Naive thymus-derived CD8-positive, alpha-beta T cell (primary cell): ENCODE measurements around the gene NKX2-3. TPM values are rescaled to one million over a fixed set of nuclear protein-coding genes. Genes with fewer than 3 reads are reported as not detected.

ENCODE experiments used
- ATAC-seq, 2 donors: fragments of 150-1000 bp; cut with Tn5 transposase in 1 of 2; sonication (Bioruptor Pico), chemical (Tn5 transposase) in 1 of 2; 1 replicate in 1 of 2; 2 replicates in 1 of 2; pipeline ENCODE4 v1.10.0; 2021; ENCODE audit warnings: mild to moderate bottlenecking in 2 of 2, moderate library complexity in 2 of 2
- POLR2A ChIA-PET: fragments of 350-600 bp; sonication (Branson Sonifier 250); formaldehyde crosslinking; loops from one replicate; lab custom pipeline; 2021; ENCODE audit warnings: antibody characterized with exemption; lab: Charles Lee
- DNase-seq, 10 donors: peaks; one replicate each; pipeline versions ENCODE4 v3.0.0 to v3.0.0-alpha.2; 2020 to 2022
- H3K27ac Mint-ChIP-seq, 10 donors: one replicate each; pipeline ENCODE4 v1.8.0; 2020 to 2022; ENCODE audit warnings: mild to moderate bottlenecking in 10 of 10, mixed read lengths in 10 of 10, moderate library complexity in 4 of 10, inconsistent platforms in 1 of 10
- H3K27me3 Mint-ChIP-seq, 5 donors: one replicate each; pipeline ENCODE4 v1.8.0; 2021 to 2022; ENCODE audit warnings: mixed read lengths in 5 of 5
- H3K36me3 Mint-ChIP-seq, 3 donors: one replicate each; pipeline ENCODE4 v1.8.0; 2020 to 2022; ENCODE audit warnings: mixed read lengths in 3 of 3, mild to moderate bottlenecking in 2 of 3, inconsistent platforms in 1 of 3
- H3K4me1 Mint-ChIP-seq, 4 donors: one replicate each; pipeline ENCODE4 v1.8.0; 2021 to 2022; ENCODE audit warnings: mixed read lengths in 4 of 4
- H3K4me3 Mint-ChIP-seq, 10 donors: one replicate each; pipeline ENCODE4 v1.8.0; 2020 to 2022; ENCODE audit warnings: mild to moderate bottlenecking in 10 of 10, mixed read lengths in 10 of 10, moderate library complexity in 6 of 10, inconsistent platforms in 1 of 10
- H3K9me3 Mint-ChIP-seq, 9 donors: one replicate each; pipeline ENCODE4 v1.8.0; 2020 to 2022; ENCODE audit warnings: mixed read lengths in 9 of 9, mild to moderate bottlenecking in 3 of 9, inconsistent platforms in 1 of 9, moderate library complexity in 1 of 9
- polyA plus RNA-seq, 3 donors: library from polyadenylated mRNA; unstranded; fragments of 300-500 nt; fragmentation: Illumina TruSeq; gene quantifications; one replicate each; pipeline ENCODE4 v1.2.3, GENCODE V29; 2021
- total RNA-seq, 8 experiments: library from RNA in 2 of 8; stranded (reverse) in 2 of 8; gene quantifications; one replicate each; pipeline ENCODE4 v1.2.3 and lab custom pipeline; 2021 to 2026

NKX2-3 gene
- total and polyA plus RNA-seq, 5 experiments from 2014 or later: not detected

- Mint-ChIP-seq H3K4me1 (peaks cover 13 to 52% (median 49%) of the 10 kb centered on the region in 4 donors), H3K36me3 (peaks cover 0 to 7% (median 3%) of the 10 kb centered on the region in 3 donors)
- DNase-seq: no peak
Measured at GRCh38 chr10:99536338-99537085, 3.8 kb downstream of the NKX2-3 start.

GRCh38 chr10:99537086-99537988 is 4.6 kb downstream of the NKX2-3 start:
- Mint-ChIP-seq H3K27me3 (peaks cover 51 to 90% (median 61%) of the 10 kb centered on the region in 5 donors), H3K36me3 (peaks cover 0 to under 1% (median 0%) of the 10 kb centered on the region in 3 donors), H3K27ac (no peak overlapping the region), H3K4me1 (peaks cover 12 to 46% (median 42%) of the 10 kb centered on the region in 4 donors), H3K9me3 (peaks cover 0 to 7% (median 0%) of the 10 kb centered on the region in 9 donors), H3K4me3 (peak overlapping the region in 4 of 10 donors; percentile 24 to 63 (median 42))
- ATAC-seq (no peak), DNase-seq (no peak)
- POLR2A ChIA-PET: no interaction called here

More at GRCh38 chr10:99536338-99537085, 3.8 kb downstream of the NKX2-3 start:
- H3K27ac Mint-ChIP-seq: no peak overlapping the region
- POLR2A ChIA-PET: no interaction called here
- H3K4me3 Mint-ChIP-seq: peak overlapping the region; percentile 11 to 65 (median 47)
- ATAC-seq: no peak
- H3K9me3 Mint-ChIP-seq: peaks cover 0 to 7% (median 0%) of the 10 kb centered on the region in 9 donors
- peaks cover 56 to 94% (median 68%) of the 10 kb centered on the region in 5 donors for H3K27me3 Mint-ChIP-seq

GRCh38 chr10:99537989-99538917 is 5.5 kb downstream of the NKX2-3 start:
- Mint-ChIP-seq H3K4me3 (peak overlapping the region in 4 of 10 donors; percentile 18 to 55 (median 32)), H3K27me3 (peaks cover 53 to 89% (median 63%) of the 10 kb centered on the region in 5 donors), H3K4me1 (peaks cover 9 to 37% (median 33%) of the 10 kb centered on the region in 4 donors), H3K27ac (peak overlapping the region in 1 of 10 donors; percentile 31), H3K9me3 (peaks cover 0 to 6% (median 0%) of the 10 kb centered on the region in 9 donors), H3K36me3 (no peaks in the 10 kb centered on the region)
- ATAC-seq (no peak), DNase-seq (no peak)
- POLR2A ChIA-PET: no interaction called here

GRCh38 chr10:99539120-99539519 is 6.4 kb downstream of the NKX2-3 start:
- Mint-ChIP-seq H3K27ac (peak overlapping the region in 1 of 10 donors; percentile 56), H3K9me3 (peaks cover 0 to 5% (median 0%) of the 10 kb centered on the region in 9 donors), H3K27me3 (peaks cover 52 to 86% (median 63%) of the 10 kb centered on the region in 5 donors), H3K36me3 (no peaks in the 10 kb centered on the region), H3K4me3 (no peak overlapping the region), H3K4me1 (peaks cover 8 to 34% (median 28%) of the 10 kb centered on the region in 4 donors)
- ATAC-seq: no peak
- no peak for DNase-seq
- POLR2A ChIA-PET: no interaction called here

- Mint-ChIP-seq H3K4me3 (peak overlapping the region in 3 of 10 donors; percentile 19 to 62 (median 32)), H3K27ac (no peak overlapping the region), H3K36me3 (no peaks in the 10 kb centered on the region), H3K27me3 (peaks cover 49 to 86% (median 63%) of the 10 kb centered on the region in 5 donors), H3K9me3 (peaks cover 0 to 5% (median 0%) of the 10 kb centered on the region in 9 donors), H3K4me1 (peaks cover 3 to 27% (median 21%) of the 10 kb centered on the region in 4 donors)
- POLR2A ChIA-PET: no interaction called here
- ATAC-seq (no peak), DNase-seq (no peak)
Measured at GRCh38 chr10:99539820-99540219, 7.1 kb downstream of the NKX2-3 start.

GRCh38 chr10:99540306-99540656 is 7.5 kb downstream of the NKX2-3 start:
- Mint-ChIP-seq H3K4me1 (peaks cover 3 to 25% (median 20%) of the 10 kb centered on the region in 4 donors), H3K27ac (no peak overlapping the region), H3K9me3 (peaks cover 0 to 5% (median 0%) of the 10 kb centered on the region in 9 donors), H3K36me3 (no peaks in the 10 kb centered on the region), H3K27me3 (peaks cover 51 to 88% (median 66%) of the 10 kb centered on the region in 5 donors), H3K4me3 (peak overlapping the region in 5 of 10 donors; percentile 26 to 57 (median 34))
- DNase-seq (no peak), ATAC-seq (no peak)
- POLR2A ChIA-PET: no interaction called here

GRCh38 chr10:99540657-99541531 is 8.2 kb downstream of the NKX2-3 start:
- H3K27ac Mint-ChIP-seq: no peak overlapping the region
- ATAC-seq (no peak), DNase-seq (no peak)
- H3K4me1 Mint-ChIP-seq: peaks cover 3 to 22% (median 16%) of the 10 kb centered on the region in 4 donors
- H3K9me3 Mint-ChIP-seq: peaks cover 0 to 5% (median 0%) of the 10 kb centered on the region in 9 donors
- POLR2A ChIA-PET: no interaction called here
- H3K4me3 Mint-ChIP-seq: peak overlapping the region in 4 of 10 donors; percentile 7 to 57 (median 38)
- H3K36me3 Mint-ChIP-seq: no peaks in the 10 kb centered on the region
- peaks cover 55 to 92% (median 70%) of the 10 kb centered on the region in 5 donors for H3K27me3 Mint-ChIP-seq

- DNase-seq (no peak), ATAC-seq (no peak)
- Mint-ChIP-seq H3K4me3 (no peak overlapping the region), H3K27me3 (peaks cover 39 to 83% (median 57%) of the 10 kb centered on the region in 5 donors), H3K27ac (no peak overlapping the region), H3K9me3 (peaks cover 0 to 2% (median 0%) of the 10 kb centered on the region in 9 donors), H3K4me1 (peaks cover 0 to 9% (median 3%) of the 10 kb centered on the region in 4 donors), H3K36me3 (no peaks in the 10 kb centered on the region)
- POLR2A ChIA-PET: no interaction called here
Measured at GRCh38 chr10:99544322-99544721, 11.6 kb downstream of the NKX2-3 start.

GRCh38 chr10:99548041-99548530 is 15.3 kb downstream of the NKX2-3 start:
- DNase-seq (no peak), ATAC-seq (no peak)
- Mint-ChIP-seq H3K27me3 (peaks cover 28 to 64% (median 44%) of the 10 kb centered on the region in 5 donors), H3K36me3 (no peaks in the 10 kb centered on the region), H3K4me3 (no peak overlapping the region), H3K4me1 (no peaks in the 10 kb centered on the region), H3K27ac (no peak overlapping the region), H3K9me3 (no peaks in the 10 kb centered on the region)
- POLR2A ChIA-PET: no interaction called here

- Mint-ChIP-seq H3K9me3 (no peaks in the 10 kb centered on the region), H3K4me3 (no peak overlapping the region), H3K36me3 (no peaks in the 10 kb centered on the region), H3K4me1 (peaks cover 0 to 4% (median 0%) of the 10 kb centered on the region in 4 donors), H3K27me3 (peaks cover 28 to 60% (median 43%) of the 10 kb centered on the region in 5 donors), H3K27ac (no peak overlapping the region)
- POLR2A ChIA-PET: no interaction called here
- DNase-seq (no peak), ATAC-seq (no peak)
Measured at GRCh38 chr10:99551158-99551557, 18.4 kb downstream of the NKX2-3 start.

- POLR2A ChIA-PET: no interaction called here
- Mint-ChIP-seq H3K27me3 (peaks cover 28 to 55% (median 40%) of the 10 kb centered on the region in 5 donors), H3K4me1 (peaks cover 0 to 5% (median 0%) of the 10 kb centered on the region in 4 donors), H3K9me3 (no peaks in the 10 kb centered on the region), H3K27ac (no peak overlapping the region), H3K4me3 (no peak overlapping the region), H3K36me3 (no peaks in the 10 kb centered on the region)
- ATAC-seq (no peak), DNase-seq (no peak)
Measured at GRCh38 chr10:99551616-99552015, 18.9 kb downstream of the NKX2-3 start.
